Measurements from ENCODE around the gene BCR. TPM values are rescaled to one million over a fixed set of nuclear protein-coding genes. Genes with fewer than 3 reads are reported as not detected.
A peak's percentile ranks its signal among the peaks of the same experiment; 100 is the strongest.
"Not testable (repeated sequence)": the region's sequence is repeated elsewhere in the genome, so short reads cannot be mapped to it uniquely, and the experiment has no call there.

Gene BCR
- total RNA-seq, 1 donor from 2014 or later = 29.0 TPM

DNA sequence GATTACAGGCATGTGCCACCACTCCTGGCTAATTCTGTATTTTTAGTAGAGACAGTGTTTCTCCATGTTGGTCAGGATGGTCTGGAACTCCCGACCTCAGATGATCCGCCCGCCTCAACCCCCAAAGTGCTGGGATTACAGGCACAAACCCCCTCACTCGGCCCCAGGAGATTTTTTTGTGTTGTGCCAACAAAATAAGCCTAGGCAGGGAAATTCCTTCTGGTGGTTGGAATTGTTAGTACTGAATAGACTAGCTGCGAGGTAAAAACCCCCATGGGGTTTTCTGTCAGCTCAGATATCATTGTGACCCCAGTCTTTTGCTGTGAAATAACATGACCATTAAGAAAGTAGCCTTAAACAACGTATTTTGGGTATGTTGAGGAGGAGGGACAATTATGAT is 144.9 kb downstream of the BCR start:
- no peak for DNase-seq (ENCODE audit: missing footprints)
- no peak for ATAC-seq
- intact Hi-C loops (cut with DNase I) = no loop called here

DNA sequence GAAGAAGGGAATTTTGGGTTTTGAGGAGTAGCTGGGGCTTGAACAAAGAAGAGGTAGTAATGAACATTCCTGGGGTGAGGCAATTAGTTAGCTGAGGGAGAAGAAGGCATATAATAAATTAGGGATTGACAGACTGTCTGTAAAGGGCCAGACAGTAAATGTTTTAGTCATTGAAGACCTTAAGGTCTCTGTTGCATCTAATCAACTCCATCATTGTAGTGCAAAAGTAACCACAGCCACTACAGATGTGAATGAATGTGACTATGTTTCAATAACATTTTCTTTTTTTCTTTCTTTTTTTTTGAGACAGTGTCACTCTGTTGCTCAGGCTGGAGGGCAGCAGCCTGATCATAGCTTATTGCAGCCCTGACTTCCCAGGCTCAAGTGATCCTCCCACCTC is 153.5 kb downstream of the BCR start:
- ATAC-seq; DNase-seq (ENCODE audit: missing footprints); intact Hi-C loops (cut with DNase I): not testable (repeated sequence)

DNA sequence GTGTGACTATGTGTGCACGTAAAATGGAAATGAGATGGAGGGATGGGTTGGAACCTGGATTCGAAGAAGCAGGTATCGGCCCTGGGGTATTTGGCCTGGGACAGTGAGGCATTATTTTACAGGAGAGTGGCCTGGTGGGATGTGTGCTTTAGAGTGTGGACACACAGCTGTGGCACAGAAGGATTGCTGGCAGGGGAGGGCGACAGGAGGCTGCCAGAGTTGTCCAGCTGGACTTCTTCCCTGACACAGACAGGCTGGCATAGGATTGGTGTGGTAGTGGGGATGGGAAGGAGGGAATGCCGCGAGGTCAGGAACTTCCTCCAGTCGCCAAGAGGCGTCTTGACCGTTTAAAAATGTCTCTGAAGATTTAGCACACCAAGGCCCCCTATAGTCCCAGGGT is 157.4 kb downstream of the BCR start:
- DNase-seq (ENCODE audit: missing footprints); intact Hi-C loops (cut with DNase I): not testable (repeated sequence)
- peak; percentile 28 for ATAC-seq

DNA sequence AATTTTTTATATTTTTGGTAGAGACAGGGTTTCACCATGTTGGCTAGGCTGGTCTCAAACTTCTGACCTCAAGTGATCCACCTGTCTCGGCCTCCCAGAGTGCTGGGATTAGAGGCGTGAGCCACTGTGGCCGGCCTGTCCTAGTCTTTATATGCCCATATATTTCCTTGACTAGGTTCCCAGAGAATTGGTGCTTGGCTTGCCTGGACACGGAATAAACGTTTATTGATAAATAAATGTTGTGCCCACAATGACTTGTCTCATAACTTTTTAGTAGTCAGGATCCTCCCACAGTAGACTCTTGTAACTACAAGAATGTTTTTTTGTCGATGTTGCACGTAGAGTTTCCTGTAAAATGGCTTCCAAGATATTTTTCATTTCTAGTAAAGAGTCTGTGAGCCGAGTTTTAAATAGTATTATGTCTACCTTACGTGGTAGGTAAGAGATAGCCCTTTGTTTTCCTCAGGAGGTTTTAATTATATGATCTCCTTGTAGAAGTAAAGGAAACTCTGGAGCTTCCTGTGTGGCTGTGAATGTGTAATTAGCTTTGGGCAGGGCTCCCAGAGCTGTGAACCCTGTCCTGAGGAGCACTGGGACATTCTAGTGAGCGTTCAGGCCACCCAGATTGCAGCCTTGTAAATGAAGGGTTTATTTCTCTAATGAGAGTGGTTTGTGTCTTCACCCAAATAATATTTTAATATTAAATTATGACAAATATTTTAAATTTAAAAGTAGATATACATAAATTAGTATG is 161.8 kb downstream of the BCR start:
- ATAC-seq; intact Hi-C loops (cut with DNase I); DNase-seq (ENCODE audit: missing footprints): not testable (repeated sequence)

DNA sequence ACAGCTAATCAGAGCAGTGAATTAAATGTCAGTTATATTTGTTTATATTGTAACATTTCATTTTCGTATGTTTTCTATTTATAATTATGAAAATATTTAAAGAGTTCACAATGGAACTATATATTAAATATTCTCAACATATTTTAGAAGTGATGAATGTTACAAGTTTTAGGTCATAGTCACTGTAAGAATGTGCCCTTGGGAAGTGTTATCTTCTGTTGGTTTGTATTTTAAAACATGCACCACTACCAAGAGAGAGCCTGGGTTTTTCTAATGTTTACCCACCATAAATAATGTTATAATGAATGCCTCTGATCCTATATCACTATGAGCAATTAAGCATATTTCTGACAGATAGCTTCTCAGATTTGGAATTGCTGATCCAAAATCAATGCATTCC is 171.0 kb downstream of the BCR start:
- DNase-seq (ENCODE audit: missing footprints) (no peak), ATAC-seq (no peak)
- intact Hi-C loops (cut with DNase I) = no loop called here

DNA sequence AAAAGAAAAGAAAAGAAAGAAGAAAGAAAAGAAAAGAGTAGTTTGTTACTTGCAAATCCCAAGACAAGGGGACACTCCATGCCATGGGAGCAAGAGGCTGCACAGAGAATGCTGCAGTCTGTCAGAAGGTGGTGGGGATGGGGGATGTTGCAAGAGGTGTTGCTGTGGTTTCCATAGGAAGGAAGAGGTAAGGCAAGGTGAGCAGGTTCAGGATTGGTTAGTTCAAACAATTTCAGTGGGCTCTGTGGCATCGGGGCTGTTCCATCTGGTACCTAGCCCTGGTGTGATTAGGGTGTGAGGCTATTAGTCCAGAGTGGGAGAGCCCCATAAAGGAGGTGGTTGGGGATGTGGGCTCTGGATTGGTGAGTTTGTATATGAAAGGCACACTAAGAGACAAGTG is 172.7 kb downstream of the BCR start:
- DNase-seq (ENCODE audit: missing footprints) (no peak), ATAC-seq (no peak)
- intact Hi-C loops (cut with DNase I) = no loop called here

DNA sequence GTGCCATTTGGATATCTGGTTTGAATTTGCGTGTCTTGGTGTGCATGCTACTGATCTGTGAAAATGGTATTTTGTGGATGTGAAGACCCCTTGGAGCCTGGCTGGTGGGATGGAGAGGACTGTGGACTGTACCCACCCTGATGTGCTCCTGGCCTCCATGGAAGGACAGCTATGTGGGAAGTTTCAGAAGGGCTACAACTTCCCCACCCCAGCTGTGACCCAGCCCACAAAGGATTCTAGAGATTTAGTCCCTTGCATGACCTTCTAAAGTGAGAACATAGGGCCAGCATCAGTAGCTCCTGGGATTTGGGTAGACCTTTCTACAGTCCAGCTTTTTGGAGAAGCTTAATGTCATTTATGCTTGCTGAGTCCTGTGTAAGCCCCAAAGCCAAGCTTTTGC is 173.4 kb downstream of the BCR start:
- ATAC-seq = no peak
- DNase-seq (ENCODE audit: missing footprints) = no peak
- intact Hi-C loops (cut with DNase I) = no loop called here

DNA sequence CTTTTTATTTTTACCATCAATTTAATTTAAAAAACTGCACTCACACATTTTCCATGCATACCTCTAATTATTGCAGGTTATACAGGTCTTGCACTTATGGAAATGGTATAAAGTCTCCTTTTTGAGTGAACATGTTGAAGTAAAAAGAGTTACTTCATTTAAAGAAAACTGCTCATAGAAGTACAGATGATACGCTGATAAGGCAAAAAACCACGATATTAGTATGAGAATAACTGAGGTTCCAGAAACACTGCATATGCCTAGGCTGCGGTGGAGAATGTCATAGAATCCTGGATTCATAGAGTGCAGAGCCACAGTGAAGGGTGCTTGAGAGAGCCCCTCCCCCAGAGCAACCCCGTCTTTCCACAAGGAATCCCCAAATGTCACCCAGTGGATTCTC is 175.8 kb downstream of the BCR start:
- no peak for DNase-seq (ENCODE audit: missing footprints)
- no peak for ATAC-seq
- intact Hi-C loops (cut with DNase I) = no loop called here

DNA sequence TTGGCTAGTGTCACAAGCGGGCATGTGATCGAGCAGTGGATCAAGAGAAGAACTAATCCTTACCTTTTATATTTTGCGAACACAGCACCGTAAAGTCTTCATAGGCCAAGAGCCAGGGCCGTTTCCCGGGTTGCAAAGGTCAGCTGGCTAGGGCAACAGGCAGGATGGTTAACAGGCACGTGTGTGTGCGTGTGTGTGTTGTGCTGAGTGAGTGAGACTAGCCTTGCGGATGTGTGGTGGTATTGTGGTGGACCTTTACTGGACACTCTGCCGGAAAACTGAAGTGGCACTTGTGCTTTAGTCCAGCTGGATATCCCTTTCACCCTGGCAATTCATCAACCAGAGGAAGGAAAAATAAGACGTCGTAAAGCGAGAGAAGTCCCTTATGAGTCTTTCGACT is 176.7 kb downstream of the BCR start:
- intact Hi-C loops (cut with DNase I) = no loop called here
- DNase-seq (ENCODE audit: missing footprints) (no peak), ATAC-seq (no peak)

DNA sequence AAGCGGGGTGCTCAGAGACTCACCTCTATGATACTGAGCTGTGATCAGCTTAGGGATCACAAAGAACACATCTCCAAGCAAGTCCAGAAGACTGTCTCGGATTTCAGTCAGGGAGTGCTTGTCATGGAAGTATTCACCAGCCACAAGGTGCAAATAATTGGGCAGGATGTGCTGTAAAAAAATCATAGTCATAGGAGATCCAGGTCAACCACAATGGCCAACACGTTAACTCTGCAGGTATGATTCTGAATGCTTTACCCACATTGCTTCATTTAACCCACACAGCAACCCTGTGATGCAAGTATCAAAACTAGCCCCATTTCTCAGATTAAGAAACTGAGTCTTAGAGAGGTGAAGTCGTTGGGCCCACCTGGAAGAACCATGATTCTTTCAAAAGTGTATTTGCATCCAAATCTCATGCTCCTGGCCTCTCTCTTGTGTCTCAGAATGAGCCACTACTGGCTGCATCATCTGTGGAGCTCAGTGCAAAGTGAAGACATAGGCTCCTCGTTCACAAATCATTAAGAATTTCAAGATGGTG is 179.3 kb downstream of the BCR start:
- ATAC-seq (no peak), DNase-seq (ENCODE audit: missing footprints) (no peak)
- intact Hi-C loops (cut with DNase I) = no loop called here

DNA sequence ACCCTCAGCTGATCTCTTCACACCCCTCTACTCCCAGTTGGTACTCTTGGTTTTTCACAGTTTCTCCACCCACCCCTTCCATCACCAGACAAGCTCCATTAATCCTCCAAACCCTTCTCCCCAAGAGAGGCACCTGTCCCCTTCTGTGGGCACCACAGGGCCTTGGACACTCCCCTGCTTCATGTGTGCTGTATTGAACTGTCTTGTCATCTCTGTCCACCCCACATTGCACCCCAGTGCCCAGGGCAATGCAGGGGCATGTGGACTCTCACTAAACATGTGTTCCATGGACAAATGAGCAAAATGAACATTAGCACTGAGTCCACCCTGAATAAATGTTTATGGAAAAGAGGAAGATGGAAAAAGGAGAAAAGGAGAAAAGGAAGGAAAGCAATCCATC is 181.4 kb downstream of the BCR start:
- intact Hi-C loops (cut with DNase I) = no loop called here
- ATAC-seq = no peak
- no peak for DNase-seq (ENCODE audit: missing footprints)

DNA sequence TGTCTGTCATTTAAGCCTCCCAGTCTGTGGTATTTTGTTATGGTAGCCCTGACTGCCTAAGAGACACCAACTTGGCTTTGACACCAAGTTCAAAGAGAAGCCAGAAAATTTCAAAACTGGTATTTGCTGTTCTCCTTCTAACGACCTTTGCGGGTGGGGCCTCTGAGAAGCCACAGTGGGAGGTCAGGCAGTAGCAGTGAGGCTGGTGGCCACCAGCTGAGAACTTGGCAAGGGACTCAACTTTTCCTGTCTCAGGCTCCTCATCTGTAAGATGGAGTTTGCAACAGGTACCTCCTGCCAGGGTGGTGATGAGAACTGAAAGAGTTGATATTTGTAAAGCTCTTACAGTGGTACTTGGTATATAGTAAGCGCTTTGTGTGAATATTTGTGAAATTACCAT is 183.4 kb downstream of the BCR start:
- ATAC-seq (no peak), DNase-seq (ENCODE audit: missing footprints) (no peak)
- intact Hi-C loops (cut with DNase I) = no loop called here

DNA sequence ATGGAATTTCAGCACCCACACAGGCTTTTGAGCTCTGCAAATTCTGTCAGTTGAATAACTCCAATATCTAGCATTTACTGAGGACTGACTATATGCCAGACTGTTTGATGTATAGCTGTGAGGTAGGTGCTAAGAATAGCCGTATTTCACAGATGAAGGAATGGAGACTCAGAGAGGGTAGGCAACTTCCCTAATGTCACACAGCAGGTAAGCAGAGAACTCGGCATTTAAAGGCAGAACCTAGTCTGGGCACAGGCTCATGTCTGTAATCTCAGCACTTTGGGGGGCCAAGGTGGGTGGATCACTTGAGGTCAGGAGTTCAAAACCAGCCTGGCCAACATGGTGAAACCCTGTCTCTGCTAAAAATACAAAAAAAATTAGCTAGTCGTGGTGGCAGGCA is 184.1 kb downstream of the BCR start:
- no peak for ATAC-seq
- no peak for DNase-seq (ENCODE audit: missing footprints)
- intact Hi-C loops (cut with DNase I) = no loop called here

DNA sequence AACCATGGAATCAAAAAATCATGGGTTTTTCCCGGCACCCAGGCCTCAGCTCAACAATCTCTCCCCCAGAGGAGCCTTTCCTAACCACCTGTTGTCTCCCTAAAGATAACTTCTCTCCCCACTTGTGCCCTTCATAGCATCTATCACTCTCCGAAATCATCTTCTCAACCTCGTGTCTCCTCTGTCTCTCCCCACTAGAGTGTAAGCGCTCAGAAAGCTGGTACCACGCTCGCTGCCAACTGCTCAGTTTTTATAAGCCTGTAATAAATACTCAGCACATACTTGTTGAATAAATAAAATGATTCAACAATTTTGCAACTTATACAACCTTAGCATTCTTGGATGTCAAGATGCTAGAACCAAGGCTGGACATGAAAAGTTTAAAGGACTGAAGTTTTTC is 185.2 kb downstream of the BCR start:
- no peak for DNase-seq (ENCODE audit: missing footprints)
- intact Hi-C loops (cut with DNase I) = no loop called here

DNA sequence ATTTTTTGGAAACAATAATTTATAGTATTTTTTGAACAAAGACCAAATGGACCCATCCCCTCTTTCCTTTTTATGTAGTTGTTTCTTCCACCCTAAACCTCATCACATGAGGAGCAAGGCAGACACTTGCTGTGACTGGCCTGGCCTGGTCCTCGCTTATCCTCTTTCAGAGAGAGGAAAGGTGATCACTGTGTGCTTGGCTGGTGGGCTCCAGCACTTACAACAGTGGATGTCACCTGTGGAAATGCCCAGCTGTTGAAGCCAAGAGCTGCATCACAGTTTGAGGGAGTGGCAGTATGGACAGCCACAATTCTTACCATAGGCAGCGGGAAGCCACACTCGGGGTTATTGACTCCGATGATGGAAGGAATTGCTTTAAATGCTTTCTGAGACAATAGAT is 185.7 kb downstream of the BCR start:
- intact Hi-C loops (cut with DNase I) = no loop called here
- ATAC-seq = no peak
- no peak for DNase-seq (ENCODE audit: missing footprints)

More for the DNA sequence above, 185.2 kb downstream of the BCR start:
- no peak for ATAC-seq

DNA sequence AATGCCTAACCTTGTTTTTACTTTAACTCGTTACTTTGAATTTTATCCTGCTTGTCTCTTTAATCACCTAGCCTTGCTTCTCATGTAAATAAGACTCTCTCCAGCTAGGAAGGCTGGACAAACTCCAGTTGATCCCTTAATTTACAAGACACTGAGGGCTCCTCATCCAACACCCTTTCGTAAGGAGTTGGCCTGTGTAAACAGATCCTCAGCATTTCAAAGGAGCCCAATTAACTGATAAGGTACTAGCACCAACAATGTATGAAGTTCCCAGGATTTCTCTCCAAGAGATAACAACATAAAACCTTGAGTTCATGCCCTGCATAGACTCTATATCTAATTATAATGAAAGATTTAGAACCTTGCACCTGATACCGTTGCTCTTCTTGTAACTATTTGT is 186.9 kb downstream of the BCR start:
- intact Hi-C loops (cut with DNase I); DNase-seq (ENCODE audit: missing footprints); ATAC-seq: not testable (repeated sequence)

Other genes starting within 250 kb of the BCR start
- gene GNAZ, start 110.0 kb upstream of the BCR start, total RNA-seq = 3.1 TPM
- gene RSPH14, start 38.5 kb upstream of the BCR start, total RNA-seq = not detected
- gene RAB36, start 35.0 kb upstream of the BCR start, total RNA-seq = 0.54 TPM

Measured in Right ventricle myocardium inferior (tissue), 1 donor.